Tibial nerve (tissue), 3 donors: ENCODE data around the gene IL20.

ENCODE experiments used
- CTCF ChIP-seq, 5 experiments: fragments of 200-600 bp in 3 of 5; fragments of 450-650 bp in 2 of 5; sonication (generic) in 3 of 5; IDR thresholded peaks; one replicate each; pipeline ENCODE4 v1.5.1; 2016 to 2019; ENCODE audit warnings: antibody characterized with exemption in 5 of 5, mild to moderate bottlenecking in 3 of 5, moderate library complexity in 2 of 5
- POLR2A ChIP-seq, 2 donors: fragments of 450-650 bp; IDR thresholded peaks; one replicate each; pipeline ENCODE4 v1.6.1; 2017; ENCODE audit warnings: antibody characterized with exemption in 2 of 2, mild to moderate bottlenecking in 2 of 2, moderate library complexity in 2 of 2

- TF ChIP-seq CTCF (IDR thresholded peaks at IDR 0.05) (no peak), POLR2A (IDR thresholded peaks at IDR 0.05) (no peak)
Observed at GRCh38 chr1:206842854-206843253, 22.6 kb upstream of the IL20 start.
